Measurements from ENCODE around the gene LUC7L3. TPM values are rescaled to one million over a fixed set of nuclear protein-coding genes. Genes with fewer than 3 reads are reported as not detected.

The LUC7L3 gene
- total and polyA plus RNA-seq, 2 experiments from 2014 or later = 56.9 to 156 TPM

- TF ChIP-seq EZH2 (IDR thresholded peaks at IDR 0.05; ENCODE audit: borderline replicate concordance) (no peak), CTCF (IDR thresholded peaks at IDR 0.05; ENCODE audit: poor library complexity) (no peak), EZH2phosphoT487 (IDR thresholded peaks at IDR 0.05; ENCODE audit: low read depth, severe bottlenecking, unreplicated experiment) (no peak)
- Histone ChIP-seq H3K27me3 (no peaks in the 10 kb centered on the region), H3K79me2 (peaks cover 17% of the 10 kb centered on the region), H3K9me2 (replicated peaks; ENCODE audit: insufficient read depth) (no peaks in the 10 kb centered on the region), H2AFZ (no peak overlapping the region), H3K27ac (no peak overlapping the region), H3K4me2 (no peak overlapping the region), H4K20me1 (ENCODE audit: insufficient read depth, poor library complexity, severe bottlenecking) (no peaks in the 10 kb centered on the region), H3K9me3 (ENCODE audit: low read depth) (no peaks in the 10 kb centered on the region), H3K36me3 (replicated peaks; ENCODE audit: insufficient read depth, low read depth) (peaks cover 5% of the 10 kb centered on the region), H3K4me1 (ENCODE audit: insufficient read depth) (peaks cover 17% of the 10 kb centered on the region), H3K4me3 (no peak overlapping the region)
- WGBS (ENCODE audit: low lambda C conversion rate, missing lambda C conversion rate) = 91% methylated on average over 3 of the region's 3 CpGs
- DNase-seq (ENCODE audit: low spot score) = no peak
Measured at GRCh38 chr17:50697062-50697461, 22.3 kb upstream of the LUC7L3 start.

- no peak overlapping the region for H3K4me2 ChIP-seq
- peaks cover 24% of the 10 kb centered on the region for H3K79me2 ChIP-seq
- TF ChIP-seq EZH2 (IDR thresholded peaks at IDR 0.05; ENCODE audit: borderline replicate concordance) (no peak), EZH2phosphoT487 (IDR thresholded peaks at IDR 0.05; ENCODE audit: low read depth, severe bottlenecking, unreplicated experiment) (no peak), CTCF (IDR thresholded peaks at IDR 0.05; ENCODE audit: poor library complexity) (peak; percentile 32)
- 66% methylated on average over 3 of the region's 3 CpGs for WGBS (ENCODE audit: low lambda C conversion rate, missing lambda C conversion rate)
- no peaks in the 10 kb centered on the region for H3K9me2 ChIP-seq (replicated peaks; ENCODE audit: insufficient read depth)
- H2AFZ ChIP-seq = no peak overlapping the region
- peaks cover 13% of the 10 kb centered on the region for H3K4me1 ChIP-seq (ENCODE audit: insufficient read depth)
- H3K36me3 ChIP-seq (replicated peaks; ENCODE audit: insufficient read depth, low read depth) = peaks cover 5% of the 10 kb centered on the region
- H3K27me3 ChIP-seq = no peaks in the 10 kb centered on the region
- H3K4me3 ChIP-seq = no peak overlapping the region
- H3K27ac ChIP-seq = no peak overlapping the region
- H4K20me1 ChIP-seq (ENCODE audit: insufficient read depth, poor library complexity, severe bottlenecking) = no peaks in the 10 kb centered on the region
- no peaks in the 10 kb centered on the region for H3K9me3 ChIP-seq (ENCODE audit: low read depth)
- no peak for DNase-seq (ENCODE audit: low spot score)
Measured at GRCh38 chr17:50697663-50698272, 21.6 kb upstream of the LUC7L3 start.

- Histone ChIP-seq H3K4me3 (no peak overlapping the region), H3K79me2 (peaks cover 41% of the 10 kb centered on the region), H3K36me3 (replicated peaks; ENCODE audit: insufficient read depth, low read depth) (peaks cover 5% of the 10 kb centered on the region), H3K9me3 (ENCODE audit: low read depth) (no peaks in the 10 kb centered on the region), H2AFZ (no peak overlapping the region), H4K20me1 (ENCODE audit: insufficient read depth, poor library complexity, severe bottlenecking) (no peaks in the 10 kb centered on the region), H3K27ac (no peak overlapping the region), H3K27me3 (no peaks in the 10 kb centered on the region), H3K9me2 (replicated peaks; ENCODE audit: insufficient read depth) (no peaks in the 10 kb centered on the region), H3K4me2 (no peak overlapping the region), H3K4me1 (ENCODE audit: insufficient read depth) (peaks cover 10% of the 10 kb centered on the region)
- WGBS (ENCODE audit: low lambda C conversion rate, missing lambda C conversion rate) = 92% methylated on average over 7 of the region's 7 CpGs
- no peak for TF ChIP-seq CTCF (IDR thresholded peaks at IDR 0.05; ENCODE audit: poor library complexity)
- TF ChIP-seq EZH2phosphoT487 (IDR thresholded peaks at IDR 0.05; ENCODE audit: low read depth, severe bottlenecking, unreplicated experiment) = no peak
- no peak for TF ChIP-seq EZH2 (IDR thresholded peaks at IDR 0.05; ENCODE audit: borderline replicate concordance)
- DNase-seq (ENCODE audit: low spot score) = no peak
Measured at GRCh38 chr17:50699410-50699809, 20.0 kb upstream of the LUC7L3 start.
